GM18511 (cell line): Measurements from ENCODE around the gene TCEAL3.
"Not testable (repeated sequence)": the region's sequence is repeated elsewhere in the genome, so short reads cannot be mapped to it uniquely, and the experiment has no call there.

ENCODE experiments used
- ATAC-seq: cut with Tn5 transposase; IDR thresholded peaks from one replicate; pipeline ENCODE4 v1.9.1; 2021; ENCODE audit warnings: mild to moderate bottlenecking, moderate library complexity; ENCODE audit not compliant: unreplicated experiment

The TCEAL3 gene

DNA sequence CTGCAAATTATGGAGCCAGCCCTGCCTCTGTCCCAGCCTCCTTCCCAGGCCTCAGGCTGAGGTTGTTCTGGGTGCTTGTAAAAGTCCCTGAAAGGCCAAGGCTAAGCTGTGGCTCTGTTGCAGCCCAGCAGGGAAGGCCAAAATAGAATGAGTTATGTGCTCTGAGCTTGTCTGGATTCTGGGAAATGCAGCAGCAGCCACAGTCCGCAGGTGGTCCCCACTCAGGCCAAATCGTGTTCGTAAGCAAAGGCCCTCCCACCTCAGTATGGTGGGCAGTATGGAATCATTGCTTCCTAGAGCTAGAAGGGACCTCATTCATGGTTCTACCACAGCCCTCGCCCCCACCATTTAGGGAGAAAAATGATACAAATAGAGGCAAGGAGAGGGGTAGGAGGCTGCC is 16.3 kb downstream of the TCEAL3 start:
- no peak for ATAC-seq

DNA sequence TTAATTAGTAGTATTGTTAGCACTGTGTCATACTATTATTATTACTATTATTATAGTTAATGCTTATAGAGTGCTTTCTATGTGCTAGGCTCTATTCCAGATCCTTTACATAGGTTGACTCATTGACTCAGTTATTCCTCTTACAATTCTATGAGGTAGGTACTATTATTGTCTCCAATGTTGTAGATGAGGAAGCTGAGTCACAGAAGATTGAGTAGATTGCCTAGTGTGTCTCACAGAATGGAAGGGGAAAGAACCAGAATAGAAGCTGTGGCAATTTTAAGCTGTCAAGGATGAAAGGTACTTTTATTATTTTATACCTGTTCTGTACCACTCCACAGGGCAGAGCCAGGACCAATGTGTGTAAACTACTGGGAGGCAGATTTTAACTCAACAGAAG is 19.1 kb downstream of the TCEAL3 start:
- no peak for ATAC-seq

DNA sequence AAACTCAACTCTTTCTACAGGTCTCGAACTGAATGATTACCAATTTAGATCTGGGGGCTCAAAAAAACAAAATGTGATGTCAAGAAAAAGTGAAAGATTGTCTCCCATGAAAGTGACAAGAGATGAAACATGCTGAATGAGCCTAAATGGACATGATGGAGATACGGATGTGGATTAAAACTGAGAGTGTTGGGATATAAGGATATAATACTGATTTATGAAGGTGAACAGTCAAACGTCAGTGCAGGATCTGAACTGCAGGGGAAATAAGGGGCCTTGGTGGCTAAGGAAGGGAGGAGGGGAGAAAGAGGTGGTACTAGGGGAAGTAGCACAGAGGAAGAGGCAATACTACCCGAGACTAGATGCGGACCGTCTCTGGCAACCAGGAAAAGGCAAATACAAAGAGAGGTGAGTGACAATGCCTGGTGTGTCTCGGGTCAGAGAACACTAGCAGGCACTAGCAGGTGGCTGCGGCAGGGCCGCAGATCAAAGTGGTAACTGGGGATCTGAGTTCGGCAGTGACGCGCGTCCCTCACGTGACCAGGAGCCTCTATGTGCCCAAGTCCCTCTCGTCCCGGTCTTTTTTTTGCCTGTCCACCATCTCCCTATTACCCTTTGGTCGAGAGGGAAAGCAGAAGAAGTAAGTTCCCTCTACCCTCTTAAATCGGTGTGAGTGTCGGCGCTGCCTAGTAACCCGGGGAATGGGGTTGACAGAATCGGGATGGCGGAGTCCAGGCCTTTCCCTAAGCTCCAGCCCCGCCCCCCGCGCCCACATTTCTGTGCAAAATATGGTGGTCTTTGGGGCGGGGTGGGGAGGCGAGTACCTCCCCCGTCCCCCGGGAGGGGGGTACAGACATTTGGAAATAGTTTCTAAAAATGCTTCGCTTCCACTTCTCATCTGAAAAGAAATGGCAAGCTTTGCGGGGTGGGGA is 20.9 kb downstream of the TCEAL3 start, which contains the start of gene TCEAL1:
TCEAL1 (plus strand) TSS at position 590 of the 932 bp plus-strand sequence. CDS start 942 bp downstream, outside the sequence.
- ATAC-seq, result peak; percentile 69

DNA sequence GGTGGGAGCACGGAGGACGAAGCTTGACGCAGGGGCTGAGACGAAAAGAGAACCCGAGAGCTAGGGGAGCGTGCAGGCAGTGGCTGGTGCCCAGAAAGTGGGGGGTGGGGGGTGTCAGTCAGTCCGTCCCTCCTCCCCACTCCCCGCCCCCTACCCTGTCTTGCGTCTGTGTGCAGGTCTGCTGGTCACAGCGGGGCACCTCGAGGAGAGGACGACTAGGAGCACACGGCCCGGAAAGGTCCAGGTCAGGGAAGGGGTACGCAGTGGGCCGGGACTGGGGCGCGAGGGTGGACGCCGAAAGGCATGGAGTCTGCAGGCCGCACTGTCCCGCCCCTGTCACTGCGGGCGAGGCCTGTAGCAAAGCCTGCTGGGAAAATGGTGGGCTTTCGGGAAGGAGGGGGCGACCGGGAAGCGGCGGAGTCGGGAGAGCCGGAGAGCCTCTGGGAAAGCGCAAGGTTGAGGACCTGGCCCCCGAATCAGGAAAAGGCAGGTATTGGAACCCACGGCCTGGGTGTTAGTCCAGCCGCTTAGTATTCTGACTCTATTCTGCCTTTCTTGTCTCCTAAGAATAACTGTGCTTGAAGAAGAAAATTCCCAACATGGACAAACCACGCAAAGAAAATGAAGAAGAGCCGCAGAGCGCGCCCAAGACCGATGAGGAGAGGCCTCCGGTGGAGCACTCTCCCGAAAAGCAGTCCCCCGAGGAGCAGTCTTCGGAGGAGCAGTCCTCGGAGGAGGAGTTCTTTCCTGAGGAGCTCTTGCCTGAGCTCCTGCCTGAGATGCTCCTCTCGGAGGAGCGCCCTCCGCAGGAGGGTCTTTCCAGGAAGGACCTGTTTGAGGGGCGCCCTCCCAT is 21.8 kb downstream of the TCEAL3 start:
- peak; percentile 52 for ATAC-seq

DNA sequence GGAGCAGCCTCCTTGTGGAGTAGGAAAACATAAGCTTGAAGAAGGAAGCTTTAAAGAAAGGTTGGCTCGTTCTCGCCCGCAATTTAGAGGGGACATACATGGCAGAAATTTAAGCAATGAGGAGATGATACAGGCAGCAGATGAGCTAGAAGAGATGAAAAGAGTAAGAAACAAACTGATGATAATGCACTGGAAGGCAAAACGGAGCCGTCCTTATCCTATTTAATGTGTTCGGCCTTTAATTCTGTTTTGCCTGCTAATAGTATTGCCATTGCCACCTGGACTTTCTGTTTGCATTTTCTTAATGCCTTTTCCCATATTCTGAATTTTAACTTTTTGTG is 22.4 kb downstream of the TCEAL3 start:
- ATAC-seq, result peak; percentile 4

DNA sequence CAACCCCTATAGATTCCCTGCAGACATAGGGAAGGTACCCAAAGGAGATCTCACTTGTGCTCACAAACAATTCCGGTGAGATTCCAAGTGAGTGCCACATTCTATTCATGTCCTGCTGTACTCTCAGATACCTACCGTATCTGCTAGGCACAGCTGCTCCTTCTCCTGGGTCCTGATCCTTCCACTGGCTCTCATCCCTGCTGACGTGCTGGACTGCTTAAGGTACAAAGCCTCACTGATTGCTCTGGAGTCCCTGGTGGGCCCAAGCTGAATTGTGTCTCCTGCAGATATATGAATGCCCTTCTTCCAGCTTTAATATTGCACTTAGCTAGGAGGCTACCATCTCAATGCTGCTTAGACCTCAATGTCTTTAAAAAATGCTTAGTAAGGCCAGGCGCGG is 23.4 kb downstream of the TCEAL3 start:
- ATAC-seq, result no peak

DNA sequence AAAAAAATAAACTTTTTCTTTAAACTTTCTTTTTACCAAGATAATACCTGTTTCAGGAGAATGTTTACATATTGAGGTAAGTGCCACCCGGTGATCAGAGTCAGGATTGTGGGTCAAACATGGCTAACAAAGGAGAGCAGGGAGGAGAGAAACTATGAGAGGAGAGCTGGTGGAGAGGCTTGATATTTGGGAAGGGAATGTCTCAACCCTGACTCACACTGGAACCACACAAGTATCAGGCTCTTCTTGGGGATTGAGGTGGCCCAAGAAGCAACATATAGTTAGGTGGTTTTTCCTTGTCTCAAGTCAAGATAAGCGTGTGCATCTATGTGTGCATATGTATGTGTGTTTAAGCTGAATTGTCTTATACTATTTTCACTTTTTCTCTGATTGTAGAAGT is 27.7 kb downstream of the TCEAL3 start:
- ATAC-seq, result no peak

DNA sequence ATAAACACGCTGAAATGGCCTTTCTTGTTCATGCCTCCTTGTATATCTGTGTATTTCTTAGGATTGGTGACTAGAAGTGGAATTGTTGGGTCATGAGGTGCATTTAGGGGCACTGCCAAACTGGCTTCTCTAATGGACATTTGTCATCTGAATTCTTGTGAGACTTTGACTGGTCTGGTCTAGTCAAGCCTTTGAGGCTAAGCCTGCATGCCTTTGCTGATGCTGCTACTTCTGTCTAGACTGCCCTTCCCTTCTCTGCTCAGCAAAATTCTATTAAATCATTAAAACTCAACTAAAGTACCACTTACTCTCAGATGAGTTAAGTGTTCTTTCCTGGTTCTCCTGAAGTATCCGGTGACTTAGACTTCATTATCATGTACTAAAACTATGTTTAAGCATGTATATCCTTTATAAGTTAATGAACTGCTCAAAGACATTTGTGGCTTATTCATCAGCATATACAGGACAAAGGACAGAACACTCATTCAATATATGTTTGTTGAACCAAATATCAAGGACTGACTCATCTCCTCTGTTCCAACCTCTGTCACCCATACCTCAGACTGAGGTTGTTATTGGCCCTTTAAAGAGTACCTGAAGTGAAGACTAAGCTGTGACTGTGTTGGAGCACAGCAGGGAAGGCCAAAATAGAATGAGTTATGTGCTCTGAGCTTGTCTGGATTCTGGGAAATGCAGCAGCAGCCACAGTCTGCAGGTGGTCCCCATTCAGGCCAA is 30.0 kb downstream of the TCEAL3 start:
- no peak for ATAC-seq

DNA sequence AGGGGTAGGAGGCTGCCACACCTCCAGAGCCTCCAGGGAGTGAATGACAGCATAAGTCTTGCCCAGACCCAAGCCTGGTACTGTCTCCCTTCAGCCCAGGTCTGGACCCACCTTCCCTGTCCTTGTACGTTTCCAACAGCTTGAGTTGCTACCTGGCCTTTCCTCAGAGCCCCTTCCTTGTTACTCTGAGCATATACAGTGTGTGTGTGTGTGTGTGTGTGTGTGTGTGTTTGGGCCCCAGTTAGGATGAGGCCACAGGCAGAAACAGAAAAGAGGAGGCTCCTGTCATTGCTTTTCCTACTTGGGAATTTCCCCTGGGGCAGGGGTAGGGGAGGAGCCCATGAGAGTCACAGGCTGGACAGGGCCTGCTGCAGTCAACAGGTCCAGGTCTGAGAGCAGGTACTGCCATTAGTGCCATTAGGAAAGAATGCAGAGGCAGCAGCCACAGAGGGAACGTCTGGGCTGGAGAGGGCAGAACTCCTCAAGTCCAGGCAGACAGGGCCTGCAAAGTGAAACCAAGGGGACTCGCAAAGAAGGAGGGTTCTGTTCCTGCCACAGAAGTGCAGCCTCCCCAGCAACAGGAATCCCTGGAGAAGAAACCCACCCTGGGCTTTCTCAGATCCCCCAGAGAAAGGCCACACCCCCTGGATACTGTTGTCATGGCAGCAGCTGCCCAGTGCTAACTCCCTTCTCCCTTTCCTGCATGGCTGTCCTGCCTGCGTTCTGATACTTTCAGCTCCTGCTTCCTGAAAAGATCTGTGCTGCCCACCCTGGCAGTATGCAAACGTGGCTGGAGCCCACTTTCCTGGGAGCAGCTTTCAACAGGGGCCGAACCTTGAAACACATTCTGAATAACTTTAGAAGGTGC is 30.9 kb downstream of the TCEAL3 start:
- not testable (repeated sequence) for ATAC-seq

DNA sequence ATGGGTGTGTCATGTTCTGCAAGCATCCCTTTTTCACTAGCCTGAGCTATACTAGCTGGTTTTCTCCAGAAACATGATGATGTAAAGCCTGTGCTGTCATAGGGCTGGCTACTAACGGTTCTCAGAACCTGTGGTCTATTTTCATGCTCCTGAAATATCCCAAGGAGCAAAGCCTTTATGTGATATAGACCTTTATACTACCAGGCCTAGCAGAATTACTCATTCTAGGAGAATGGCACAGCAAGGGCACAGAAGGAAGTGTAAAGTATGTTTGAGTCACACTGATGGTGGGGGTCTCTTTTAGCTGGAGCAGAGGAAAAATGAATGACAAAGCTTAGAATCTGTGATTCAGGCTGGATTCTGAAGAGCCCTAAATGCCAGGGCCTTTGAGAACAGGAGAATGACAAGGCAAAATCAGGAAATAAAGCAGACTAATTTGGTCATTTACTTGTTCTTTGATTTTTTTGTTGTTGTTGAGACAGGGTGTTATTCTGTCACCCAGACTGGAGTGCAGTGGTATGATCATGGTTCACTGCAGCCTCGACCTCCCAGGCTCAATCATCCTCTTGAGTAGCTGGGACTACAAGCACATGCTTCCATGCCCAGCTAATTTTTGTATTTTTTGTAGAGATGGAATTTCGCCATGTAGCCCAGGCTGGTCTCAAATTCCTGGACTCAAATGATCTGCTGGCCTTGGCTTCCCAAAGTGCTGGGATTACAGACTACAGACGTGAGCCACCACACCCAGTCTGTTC is 32.8 kb downstream of the TCEAL3 start:
- ATAC-seq, result no peak

DNA sequence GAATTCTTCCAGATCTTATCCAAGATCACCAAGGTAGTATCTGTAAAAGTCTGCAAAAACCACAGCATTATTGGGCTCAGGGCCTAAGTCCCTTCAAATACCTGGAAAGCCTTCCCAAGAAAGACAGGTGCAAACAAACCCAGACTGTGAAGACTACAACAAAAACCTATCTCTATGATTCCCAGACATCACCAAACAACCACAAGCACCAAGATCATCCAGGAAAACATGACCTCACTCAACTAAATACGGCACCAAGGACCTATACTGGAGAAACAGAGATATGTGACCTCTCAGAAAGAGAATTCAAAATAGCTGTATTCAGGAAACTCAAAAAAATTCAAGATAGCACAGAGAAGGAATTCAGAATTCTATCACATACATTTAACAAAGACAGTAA is 36.4 kb downstream of the TCEAL3 start:
- ATAC-seq, result no peak

DNA sequence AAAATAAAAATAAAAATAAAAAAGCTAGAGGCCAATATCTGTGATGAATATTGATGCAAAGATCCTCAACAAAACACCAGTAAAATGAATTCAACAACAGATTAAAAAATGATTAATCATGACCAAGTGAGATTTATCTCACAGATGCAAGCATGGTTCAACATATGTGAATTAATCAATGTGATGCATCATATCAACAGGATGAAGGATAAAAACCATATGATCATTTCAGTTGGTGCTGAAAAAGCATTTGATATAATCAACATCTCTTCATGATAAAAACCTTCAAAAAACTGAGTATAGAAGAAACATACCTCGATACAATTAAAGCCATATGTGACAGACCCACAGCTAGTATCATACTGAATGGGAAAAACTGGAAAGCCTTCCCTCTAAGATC is 39.9 kb downstream of the TCEAL3 start:
- ATAC-seq, result no peak

DNA sequence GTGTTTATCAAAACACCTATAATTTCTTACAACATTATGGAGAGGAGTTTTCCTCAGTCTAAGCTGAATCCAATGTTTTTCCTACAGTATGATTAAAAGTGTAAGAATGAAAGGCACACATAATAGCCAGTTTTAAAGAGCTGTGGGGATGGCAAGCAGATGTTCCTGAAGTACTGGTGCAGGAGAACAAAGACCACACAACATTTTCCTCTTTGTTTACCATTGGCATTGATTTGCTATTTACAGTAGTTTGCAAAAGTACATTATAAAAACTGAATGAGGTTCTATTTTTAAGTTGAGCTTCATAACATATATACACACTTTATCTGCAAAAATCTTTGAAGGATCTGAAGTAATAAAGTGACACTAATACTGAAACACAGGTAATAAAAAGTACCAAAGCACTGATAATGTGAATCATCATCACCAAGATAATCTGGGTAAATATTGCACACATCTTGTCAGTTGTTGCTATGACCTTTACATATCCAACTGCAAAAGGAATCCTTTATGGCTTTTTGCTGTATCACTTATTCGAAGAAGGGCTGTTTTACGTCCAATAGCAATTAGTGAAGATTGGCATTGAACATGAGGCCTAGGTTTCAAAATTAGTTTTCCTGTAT is 43.5 kb downstream of the TCEAL3 start:
- ATAC-seq, result no peak

DNA sequence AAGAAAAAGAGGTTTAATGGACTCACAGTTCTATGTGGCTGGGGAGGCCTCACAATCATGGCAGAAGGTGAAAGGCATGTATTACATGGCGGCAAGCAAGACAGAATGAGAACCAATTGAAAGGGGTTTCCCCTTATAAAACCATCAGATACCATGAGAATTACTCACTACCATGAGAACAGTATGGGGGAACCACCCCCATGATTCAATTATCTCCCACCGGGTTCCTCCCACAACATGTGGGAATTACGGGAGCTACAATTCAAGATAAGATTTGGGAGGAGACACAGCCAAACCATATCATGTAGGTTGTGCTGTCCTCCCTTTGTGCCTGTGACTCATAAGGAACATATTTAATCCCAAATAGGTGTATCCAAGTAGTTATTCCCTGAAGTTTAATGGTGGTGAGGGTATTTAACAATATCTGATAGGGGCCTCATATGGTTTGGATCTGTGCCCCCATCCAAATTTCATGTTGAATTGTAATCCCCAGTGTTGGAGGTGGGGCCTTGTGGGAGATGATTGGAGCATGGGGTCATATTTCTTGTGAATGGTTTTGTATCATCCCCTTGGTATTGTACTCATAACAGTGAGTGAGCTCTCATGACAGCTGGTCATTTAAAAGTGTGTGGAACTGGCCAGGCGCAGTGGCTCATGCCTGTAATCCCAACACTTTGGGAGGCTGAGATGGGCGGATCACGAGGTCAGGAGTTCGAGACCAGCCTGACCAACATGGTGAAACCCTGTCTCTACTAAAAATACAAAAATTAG is 47.7 kb downstream of the TCEAL3 start:
- not testable (repeated sequence) for ATAC-seq

DNA sequence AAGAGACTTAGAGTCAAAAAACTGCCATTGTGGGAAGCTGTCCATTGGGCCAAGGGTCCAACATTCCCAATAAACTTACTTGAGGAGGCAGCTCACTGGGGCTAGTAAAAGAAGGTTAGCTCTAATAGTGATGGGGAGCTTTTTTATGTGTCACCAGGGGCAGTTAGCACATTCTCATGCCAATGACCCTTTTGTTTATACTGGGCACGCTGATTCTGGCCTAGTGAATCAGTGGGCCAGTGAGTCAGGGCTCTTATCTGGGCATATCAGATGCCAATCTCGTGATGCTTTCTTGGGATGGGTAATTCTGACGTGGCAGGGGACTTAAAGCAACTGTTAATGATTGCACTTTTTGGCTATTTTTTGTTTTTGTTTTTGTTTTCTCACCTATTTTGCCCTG is 48.9 kb downstream of the TCEAL3 start:
- no peak for ATAC-seq

DNA sequence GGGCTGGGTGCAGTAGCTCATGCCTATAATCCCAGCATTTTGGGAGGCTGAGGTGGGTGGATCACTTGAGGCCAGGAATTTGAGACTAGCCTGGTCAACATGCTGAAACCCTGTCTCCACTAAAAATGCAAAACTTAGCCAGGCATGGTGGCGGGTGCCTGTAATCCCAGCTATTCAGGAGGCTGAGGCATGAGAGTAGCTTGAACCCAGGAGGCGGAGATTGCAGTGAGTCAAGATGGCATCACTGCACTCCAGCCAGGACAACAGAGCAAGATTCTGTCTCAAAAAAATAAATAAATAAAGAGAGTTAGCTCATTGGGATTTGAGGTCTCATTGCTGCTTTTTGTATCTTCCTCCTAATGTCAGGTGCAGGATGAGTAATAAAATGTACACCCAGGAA is 49.3 kb downstream of the TCEAL3 start:
- not testable (repeated sequence) for ATAC-seq

DNA sequence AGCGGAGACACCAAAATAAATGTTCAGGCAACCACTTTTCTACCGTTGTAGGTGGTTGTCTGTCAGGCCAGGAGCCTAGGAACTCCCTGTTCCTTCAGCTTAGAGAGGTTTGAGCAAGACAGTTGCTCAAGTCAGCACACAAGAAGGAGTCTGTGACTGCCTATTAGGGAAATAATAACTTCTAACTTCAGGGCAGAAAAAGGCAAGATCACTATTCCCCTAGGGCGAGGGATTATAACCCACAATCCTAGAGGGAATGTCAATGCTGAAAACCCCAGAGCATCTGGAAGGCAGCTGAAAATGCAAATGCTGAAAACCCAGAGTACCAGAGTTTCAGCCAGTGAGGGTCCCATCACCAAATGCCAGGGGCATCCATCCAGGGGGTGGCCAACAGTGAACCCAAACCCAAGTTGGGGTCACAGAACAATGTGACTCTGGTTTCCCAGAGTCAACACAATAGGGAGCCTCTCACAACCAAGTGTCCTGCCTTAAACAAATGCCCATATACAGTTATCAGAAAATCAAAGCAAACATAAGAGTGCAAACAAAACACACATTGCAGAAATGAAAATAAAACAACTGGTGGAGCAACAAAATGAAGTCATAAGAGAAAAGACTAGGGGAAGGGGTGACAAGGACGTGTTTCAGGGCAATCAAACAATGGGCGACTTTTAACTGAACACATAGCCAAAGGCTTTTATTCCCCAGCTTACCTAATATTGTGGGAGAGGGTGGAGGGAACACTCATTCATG is 51.1 kb downstream of the TCEAL3 start:
- no peak for ATAC-seq

DNA sequence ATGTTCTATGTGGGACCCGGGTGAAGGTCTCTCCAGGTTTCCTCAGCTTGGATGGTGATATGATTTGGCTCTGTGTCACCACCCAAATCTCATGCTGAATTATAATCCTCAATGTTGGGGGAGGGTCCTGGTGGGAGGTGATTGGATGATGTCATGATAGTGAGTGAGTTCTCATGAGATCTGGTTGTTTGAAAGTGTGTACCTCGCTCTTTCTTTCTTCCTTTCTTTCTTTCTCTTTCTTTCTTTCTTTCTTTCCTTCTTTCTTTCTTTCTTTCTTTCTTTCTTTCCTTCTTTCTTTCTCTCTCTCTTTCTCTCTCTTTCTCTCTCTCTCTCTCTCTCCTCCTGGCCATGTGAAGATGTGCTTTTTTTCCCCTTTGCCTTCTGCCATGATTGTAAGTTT is 51.7 kb downstream of the TCEAL3 start:
- ATAC-seq, result not testable (repeated sequence)
